Endothelial cell of umbilical vein (primary cell): ENCODE measurements around the gene DISP3. TPM values are rescaled to one million over a fixed set of nuclear protein-coding genes. Genes with fewer than 3 reads are reported as not detected.

Source experiments
- BruUV-seq: library from RNA; stranded (reverse); fragments of 400-500 nt; replicated peaks from 2 replicates; lab custom pipeline; 2021; lab: Mats Ljungman, UMichigan
- CTCF ChIA-PET: fragments of 300-600, 350-600 bp; sonication (Branson Sonifier 250); formaldehyde crosslinking; loops from one replicate; lab custom pipeline; 2021; ENCODE audit warnings: antibody characterized with exemption, inconsistent platforms; lab: Charles Lee
- POLR2A ChIA-PET: fragments of 300-600, 350-600 bp; sonication (Branson Sonifier 250); formaldehyde crosslinking; loops from one replicate; lab custom pipeline; 2021; ENCODE audit warnings: antibody characterized with exemption, inconsistent platforms; lab: Charles Lee
- DNase-seq: peaks from one replicate; pipeline ENCODE4 v3.0.0-alpha.2; 2011; ENCODE audit warnings: low read depth, low spot score
- FAIRE-seq: peaks from 2 replicates; lab custom pipeline; 2011; peaks lifted over from hg19 to GRCh38; lab: Jason Lieb, UNC
- H2AFZ ChIP-seq: 2 replicates; pipeline ENCODE4 v1.6.0; 2012; ENCODE audit warnings: low read depth, low read length, control low read depth, inconsistent platforms
- H3K27ac ChIP-seq: 2 replicates; pipeline ENCODE4 v1.5.1; 2011; ENCODE audit warnings: low read depth, mild to moderate bottlenecking, control low read depth, low read length, moderate library complexity; ENCODE audit not compliant: insufficient read depth
- H3K27me3 ChIP-seq, 2 experiments: 2 replicates each; pipeline versions ENCODE4 v1.6.0 to v1.6.1; 2011; ENCODE audit warnings: low read length in 2 of 2, mixed read lengths in 1 of 2; ENCODE audit not compliant: control insufficient read depth in 2 of 2, insufficient read depth in 2 of 2
- H3K36me3 ChIP-seq, 2 experiments: 2 replicates in 1 of 2; 3 replicates in 1 of 2; pipeline ENCODE4 v1.5.1; 2011; ENCODE audit warnings: low read length in 2 of 2, mild to moderate bottlenecking in 1 of 2, moderate library complexity in 1 of 2; ENCODE audit not compliant: control insufficient read depth in 2 of 2, insufficient read depth in 2 of 2; ENCODE audit errors: extremely low read depth in 1 of 2
- H3K4me1 ChIP-seq: 3 replicates; pipeline ENCODE4 v1.5.1; 2011; ENCODE audit warnings: mild to moderate bottlenecking, low read length; ENCODE audit not compliant: control insufficient read depth, insufficient read depth; ENCODE audit errors: extremely low read depth
- H3K4me2 ChIP-seq: 2 replicates; pipeline ENCODE4 v1.6.1; 2011; ENCODE audit warnings: low read length, control low read depth, mixed read lengths; ENCODE audit not compliant: insufficient read depth
- H3K4me3 ChIP-seq, 3 experiments: fragments of 200-600 bp in 1 of 3; sonication (generic), shearing (Covaris generic) in 1 of 3; replicated peaks in 1 of 3; 2 replicates each; pipeline ENCODE4 v1.5.1; 2011 to 2016; ENCODE audit warnings: control low read depth in 3 of 3, low read length in 3 of 3, mild to moderate bottlenecking in 2 of 3, inconsistent platforms in 1 of 3, low read depth in 1 of 3, moderate library complexity in 1 of 3; ENCODE audit not compliant: insufficient read depth in 1 of 3
- H3K79me2 ChIP-seq: 2 replicates; pipeline ENCODE4 v1.6.0; 2012; ENCODE audit warnings: low read length, inconsistent platforms; ENCODE audit not compliant: control insufficient read depth, insufficient read depth
- H3K9ac ChIP-seq: replicated peaks from 2 replicates; pipeline ENCODE3; 2011; ENCODE audit warnings: low read length, control low read depth; ENCODE audit not compliant: insufficient read depth; ENCODE audit errors: extremely low read depth
- H3K9me1 ChIP-seq: replicated peaks from 3 replicates; pipeline ENCODE4 v1.6.0; 2011; ENCODE audit warnings: mild to moderate bottlenecking, low read length; ENCODE audit not compliant: control insufficient read depth, insufficient read depth; ENCODE audit errors: extremely low read depth
- H3K9me3 ChIP-seq: replicated peaks from 2 replicates; pipeline ENCODE4 v1.5.1; 2012; ENCODE audit warnings: low read length, inconsistent platforms; ENCODE audit not compliant: control insufficient read depth, insufficient read depth
- H4K20me1 ChIP-seq: replicated peaks from 2 replicates; pipeline ENCODE3; 2011; ENCODE audit warnings: mild to moderate bottlenecking, low read length; ENCODE audit not compliant: control insufficient read depth, insufficient read depth; ENCODE audit errors: extremely low read depth
- CTCF ChIP-seq, 2 donors: IDR thresholded peaks; 1 replicate in 1 of 2; 2 replicates in 1 of 2; pipeline ENCODE4 v1.5.1; 2011; ENCODE audit warnings: low read length in 2 of 2, mild to moderate bottlenecking in 2 of 2, moderate library complexity in 2 of 2, control low read depth in 1 of 2, inconsistent platforms in 1 of 2, low read depth in 1 of 2; ENCODE audit not compliant: insufficient read depth in 1 of 2; ENCODE audit errors: extremely low read depth in 1 of 2
- GATA2 ChIP-seq: IDR thresholded peaks from 2 replicates; pipeline ENCODE4 v1.7.0; 2011; ENCODE audit warnings: low read depth, mild to moderate bottlenecking, moderate library complexity, mixed read lengths, low read length; ENCODE audit not compliant: insufficient read length, insufficient read depth
- JUN ChIP-seq: IDR thresholded peaks from 2 replicates; pipeline ENCODE4 v1.6.1; 2011; ENCODE audit warnings: borderline replicate concordance, low read depth; ENCODE audit not compliant: insufficient read length, insufficient read depth
- MAX ChIP-seq: IDR thresholded peaks from 2 replicates; pipeline ENCODE4 v1.6.1; 2011; ENCODE audit not compliant: insufficient read depth, insufficient read length
- MYC ChIP-seq: IDR thresholded peaks from one replicate; pipeline ENCODE4 v1.6.1; 2011; ENCODE audit warnings: mild to moderate bottlenecking, low read depth, low read length
- POLR2A ChIP-seq: IDR thresholded peaks from 2 replicates; pipeline ENCODE4 v1.6.1; 2012; ENCODE audit warnings: low read depth, mild to moderate bottlenecking, control low read depth, low read length
- POLR2AphosphoS5 ChIP-seq: IDR thresholded peaks from 2 replicates; pipeline ENCODE4 v1.6.1; 2012; ENCODE audit warnings: low read depth, mild to moderate bottlenecking, control low read depth, low read length, moderate library complexity; ENCODE audit not compliant: insufficient read depth
- dilution Hi-C: fragments of 300-500 bp; cut with MboI; formaldehyde crosslinking; loops from one replicate; pipeline ENCODE4 v1.15.0; 2019; ENCODE audit warnings: low sequenced_read_pairs; ENCODE audit not compliant: extremely low pct_ligation_motif_present
- intact Hi-C: fragments of 100-400 bp; cut with micrococcal nuclease; formaldehyde crosslinking; loops from one replicate; pipeline ENCODE4 v1.10.0; 2022
- polyA plus RNA-seq, 4 experiments: library from polyadenylated mRNA; depleted of rRNA in 3 of 4; stranded (reverse) in 3 of 4; unstranded in 1 of 4; fragments of >200 nt; gene quantifications; 2 replicates each; pipeline versions ENCODE4 v1.2.1 to v1.2.3, GENCODE V29; 2011 to 2012; ENCODE audit warnings: missing spikeins in 1 of 4
- total RNA-seq: library from RNA; stranded (reverse); gene quantifications from 2 replicates; pipeline ENCODE4 v1.2.3, GENCODE V29; 2021

DISP3 gene
- total and polyA plus RNA-seq, 2 donors (not counting 3 experiments of a cell fraction or from before 2014, with no cell fraction given): 0.26 to 0.49 TPM

- dilution Hi-C loops: no loop called here
- Histone ChIP-seq H3K4me1 (no peaks in the 10 kb centered on the region), H4K20me1 (no peaks in the 10 kb centered on the region), H3K27ac (no peak overlapping the region), H3K4me3 (no peak overlapping the region), H3K79me2 (no peaks in the 10 kb centered on the region), H3K9me3 (no peaks in the 10 kb centered on the region), H3K36me3 (no peaks in the 10 kb centered on the region), H3K27me3 (no peaks in the 10 kb centered on the region), H2AFZ (no peak overlapping the region), H3K9ac (no peak overlapping the region), H3K4me2 (no peak overlapping the region), H3K9me1 (no peaks in the 10 kb centered on the region)
- intact Hi-C loops: no loop called here
- BruUV-seq: no TSS peak
- ChIA-PET POLR2A (no interaction called here), CTCF (no interaction called here)
- no peak for FAIRE-seq
- TF ChIP-seq JUN: no peak
- no peak for TF ChIP-seq POLR2A
- TF ChIP-seq MYC: no peak
- no peak for TF ChIP-seq POLR2AphosphoS5
- no peak for DNase-seq
Measured at GRCh38 chr1:11499601-11500331, 20.8 kb downstream of the DISP3 start.

- ChIA-PET POLR2A (no interaction called here), CTCF (no interaction called here)
- dilution Hi-C loops: no loop called here
- no peaks in the 10 kb centered on the region for H3K9me1 ChIP-seq
- no peaks in the 10 kb centered on the region for H4K20me1 ChIP-seq
- BruUV-seq: no TSS peak
- DNase-seq: no peak
- no peaks in the 10 kb centered on the region for H3K36me3 ChIP-seq
- H3K9me3 ChIP-seq: no peaks in the 10 kb centered on the region
- no peaks in the 10 kb centered on the region for H3K79me2 ChIP-seq
- H3K27me3 ChIP-seq: no peaks in the 10 kb centered on the region
- no peak for FAIRE-seq
- no peak overlapping the region for H3K9ac ChIP-seq
- intact Hi-C loops: no loop called here
- H2AFZ ChIP-seq: no peak overlapping the region
- TF ChIP-seq POLR2AphosphoS5 (no peak), CTCF (IDR thresholded peaks at IDR 0.05; ENCODE audit: extremely low read depth in 1 of 2, insufficient read depth in 1 of 2, low read depth in 1 of 2, low read length in 2 of 2) (no peak), MAX (no peak), MYC (no peak), GATA2 (no peak)
- H3K4me2 ChIP-seq: no peak overlapping the region
- no peak overlapping the region for H3K27ac ChIP-seq
- H3K4me1 ChIP-seq: no peaks in the 10 kb centered on the region
- H3K4me3 ChIP-seq: no peak overlapping the region
Measured at GRCh38 chr1:11500881-11501280, 21.9 kb downstream of the DISP3 start.
